ENCODE results near the gene CLCN2.

DNA sequence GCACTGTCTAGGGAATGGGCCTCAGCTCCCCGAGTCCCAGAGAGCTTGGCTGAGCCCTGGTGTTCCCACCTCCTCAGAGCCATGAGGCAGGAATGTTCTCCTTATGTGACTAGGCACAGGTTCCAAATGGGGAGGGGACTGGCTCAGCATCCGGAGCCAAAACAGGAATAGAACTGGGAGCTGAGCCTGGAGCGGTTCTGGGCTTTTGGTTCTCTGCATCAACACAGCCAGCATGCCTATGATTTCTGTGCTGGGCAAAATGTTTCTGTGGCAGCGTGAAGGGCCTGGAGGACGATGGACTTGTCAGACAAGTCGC lies 24.0 kb downstream of the CLCN2 start, which contains the start of gene FAM131A:
- TF ChIP-seq EZH2phosphoT487 (conservative IDR thresholded peaks at IDR 0.05; ENCODE audit: low read length): no peak
- TF ChIP-seq, protein P1, sequence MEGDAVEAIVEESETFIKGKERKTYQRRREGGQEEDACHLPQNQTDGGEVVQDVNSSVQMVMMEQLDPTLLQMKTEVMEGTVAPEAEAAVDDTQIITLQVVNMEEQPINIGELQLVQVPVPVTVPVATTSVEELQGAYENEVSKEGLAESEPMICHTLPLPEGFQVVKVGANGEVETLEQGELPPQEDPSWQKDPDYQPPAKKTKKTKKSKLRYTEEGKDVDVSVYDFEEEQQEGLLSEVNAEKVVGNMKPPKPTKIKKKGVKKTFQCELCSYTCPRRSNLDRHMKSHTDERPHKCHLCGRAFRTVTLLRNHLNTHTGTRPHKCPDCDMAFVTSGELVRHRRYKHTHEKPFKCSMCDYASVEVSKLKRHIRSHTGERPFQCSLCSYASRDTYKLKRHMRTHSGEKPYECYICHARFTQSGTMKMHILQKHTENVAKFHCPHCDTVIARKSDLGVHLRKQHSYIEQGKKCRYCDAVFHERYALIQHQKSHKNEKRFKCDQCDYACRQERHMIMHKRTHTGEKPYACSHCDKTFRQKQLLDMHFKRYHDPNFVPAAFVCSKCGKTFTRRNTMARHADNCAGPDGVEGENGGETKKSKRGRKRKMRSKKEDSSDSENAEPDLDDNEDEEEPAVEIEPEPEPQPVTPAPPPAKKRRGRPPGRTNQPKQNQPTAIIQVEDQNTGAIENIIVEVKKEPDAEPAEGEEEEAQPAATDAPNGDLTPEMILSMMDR (IDR thresholded peaks at IDR 0.05; ENCODE audit: insufficient read depth, low read length, poor library complexity, severe bottlenecking): no peak

All from SU-DHL-6 (cell line).